Measurements from ENCODE around the gene CDH15. TPM values are rescaled to one million over a fixed set of nuclear protein-coding genes. Genes with fewer than 3 reads are reported as not detected.

The CDH15 gene
- total RNA-seq, 2 donors from 2014 or later, result 0.64 to 2.7 TPM

GRCh38 chr16:89222931-89223330 is 51.4 kb downstream of the CDH15 start:
- Histone ChIP-seq H3K9me3 (no peaks in the 10 kb centered on the region), H3K27ac (no peak overlapping the region), H3K36me3 (peaks cover 14 to 15% of the 10 kb centered on the region in 2 donors), H3K27me3 (replicated peaks; ENCODE audit: insufficient read depth) (no peaks in the 10 kb centered on the region), H3K4me1 (replicated peaks) (no peaks in the 10 kb centered on the region), H3K4me3 (no peak overlapping the region)
- no peak for TF ChIP-seq POLR2AphosphoS5 (IDR thresholded peaks at IDR 0.05)
- TF ChIP-seq POLR2A (IDR thresholded peaks at IDR 0.05), result no peak
- no peak for TF ChIP-seq CTCF (IDR thresholded peaks at IDR 0.05)
- intact Hi-C loops (cut with DNase I), result no loop called here
- no peak for DNase-seq (ENCODE audit: low spot score)
- WGBS, result 89% methylated on average over 21 of the region's 21 CpGs

GRCh38 chr16:89224665-89225064 is 53.1 kb downstream of the CDH15 start:
- 87% methylated on average over 10 of the region's 10 CpGs for WGBS
- no peaks in the 10 kb centered on the region for H3K4me1 ChIP-seq (replicated peaks)
- no peak for DNase-seq (ENCODE audit: low spot score)
- H3K4me3 ChIP-seq, result no peak overlapping the region
- H3K9me3 ChIP-seq, result no peaks in the 10 kb centered on the region
- intact Hi-C loops (cut with DNase I), result no loop called here
- H3K36me3 ChIP-seq, result peaks cover 15 to 18% of the 10 kb centered on the region in 2 donors
- no peak overlapping the region for H3K27ac ChIP-seq
- H3K27me3 ChIP-seq (replicated peaks; ENCODE audit: insufficient read depth), result no peaks in the 10 kb centered on the region
- TF ChIP-seq CTCF (IDR thresholded peaks at IDR 0.05), result no peak
- TF ChIP-seq POLR2A (IDR thresholded peaks at IDR 0.05), result no peak
- TF ChIP-seq POLR2AphosphoS5 (IDR thresholded peaks at IDR 0.05), result no peak

- intact Hi-C loops (cut with DNase I), result no loop called here
- no peak overlapping the region for H3K4me3 ChIP-seq
- no peak for TF ChIP-seq CTCF (IDR thresholded peaks at IDR 0.05)
- no peaks in the 10 kb centered on the region for H3K4me1 ChIP-seq (replicated peaks)
- no peak for DNase-seq (ENCODE audit: low spot score)
- WGBS, result 85% methylated on average over 11 of the region's 14 CpGs
- H3K9me3 ChIP-seq, result no peaks in the 10 kb centered on the region
- H3K27me3 ChIP-seq (replicated peaks; ENCODE audit: insufficient read depth), result no peaks in the 10 kb centered on the region
- H3K36me3 ChIP-seq, result peaks cover 10% of the 10 kb centered on the region in 2 donors
- H3K27ac ChIP-seq, result no peak overlapping the region
Observed at GRCh38 chr16:89230255-89230654, 58.7 kb downstream of the CDH15 start.

GRCh38 chr16:89232107-89232506 is 60.6 kb downstream of the CDH15 start:
- no peaks in the 10 kb centered on the region for H3K27me3 ChIP-seq (replicated peaks; ENCODE audit: insufficient read depth)
- 87% methylated on average over 2 of the region's 2 CpGs for WGBS
- peaks cover 9 to 10% of the 10 kb centered on the region in 2 donors for H3K36me3 ChIP-seq
- H3K4me3 ChIP-seq, result no peak overlapping the region
- intact Hi-C loops (cut with DNase I), result no loop called here
- H3K4me1 ChIP-seq (replicated peaks), result no peaks in the 10 kb centered on the region
- TF ChIP-seq POLR2A (IDR thresholded peaks at IDR 0.05) (no peak), CTCF (IDR thresholded peaks at IDR 0.05) (no peak)
- H3K27ac ChIP-seq, result no peak overlapping the region
- DNase-seq (ENCODE audit: low spot score), result no peak
- no peaks in the 10 kb centered on the region for H3K9me3 ChIP-seq

GRCh38 chr16:89233678-89234490 is 62.3 kb downstream of the CDH15 start:
- Histone ChIP-seq H3K4me3 (no peak overlapping the region), H3K4me1 (replicated peaks) (no peaks in the 10 kb centered on the region), H3K27me3 (replicated peaks; ENCODE audit: insufficient read depth) (no peaks in the 10 kb centered on the region), H3K9me3 (no peaks in the 10 kb centered on the region), H3K36me3 (no peaks in the 10 kb centered on the region), H3K27ac (no peak overlapping the region)
- DNase-seq (ENCODE audit: low spot score), result no peak
- TF ChIP-seq POLR2A (IDR thresholded peaks at IDR 0.05) (no peak), CTCF (IDR thresholded peaks at IDR 0.05) (no peak), POLR2AphosphoS5 (IDR thresholded peaks at IDR 0.05) (no peak)
- 92% methylated on average over 16 of the region's 16 CpGs for WGBS
- intact Hi-C loops (cut with DNase I), result no loop called here
